ENCODE measurements around the gene AP1M1.

Gene AP1M1

DNA sequence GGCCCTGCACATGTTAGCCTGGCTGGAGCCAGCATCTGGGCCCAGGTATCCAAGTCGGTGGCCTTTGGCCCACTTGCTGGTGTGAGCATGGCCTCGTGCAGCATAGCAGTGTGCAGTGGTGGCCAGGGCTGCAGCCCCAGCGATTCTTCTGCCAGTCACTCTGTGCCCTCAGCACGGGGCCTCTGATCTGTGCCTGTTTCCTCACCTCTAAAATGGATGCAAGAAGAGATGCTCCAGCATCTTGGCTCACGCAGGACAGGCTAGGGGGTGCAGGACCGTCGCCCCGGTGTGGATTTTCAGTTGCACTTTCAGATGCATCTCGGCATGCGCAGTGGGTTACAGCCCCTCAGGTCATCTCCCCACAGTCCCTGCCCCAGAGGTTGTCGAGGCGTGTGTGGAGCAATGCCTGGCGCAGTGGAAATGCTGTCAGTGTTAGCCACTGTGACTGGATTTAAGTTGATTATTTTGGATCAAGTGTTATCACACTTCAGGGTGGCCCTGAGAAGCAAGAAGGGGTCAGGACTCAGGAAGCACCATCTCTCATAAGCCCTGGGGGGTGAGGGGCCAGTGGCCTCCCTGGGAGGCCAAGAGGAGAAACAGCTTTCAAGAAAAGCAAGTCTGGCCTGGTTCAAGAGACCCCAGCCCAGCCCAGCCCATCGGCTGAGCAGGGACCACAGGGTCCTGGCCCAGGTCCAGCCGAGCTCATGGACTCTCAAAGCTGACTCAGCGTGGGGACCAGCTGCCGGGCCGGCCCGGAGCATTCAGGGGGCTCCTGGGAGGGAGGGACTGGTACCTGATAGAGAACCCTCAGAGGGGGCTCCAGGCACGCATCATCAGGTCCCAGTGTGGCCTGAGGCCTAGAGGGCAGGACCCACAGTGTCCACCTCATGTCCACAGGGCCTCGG lies 27.8 kb downstream of the AP1M1 start:
- DNase-seq (ENCODE audit: low spot score) (no peak), ATAC-seq (ENCODE audit: low read depth) (no peak)
- no peak for TF ChIP-seq CTCF (IDR thresholded peaks at IDR 0.05; ENCODE audit: poor library complexity, severe bottlenecking)
- H3K36me3 ChIP-seq (ENCODE audit: low read depth), result peaks cover 47% of the 10 kb centered on the region
- H3K9me3 ChIP-seq (ENCODE audit: severe bottlenecking), result peaks cover 10% of the 10 kb centered on the region
- H3K4me1 ChIP-seq (ENCODE audit: insufficient read depth, poor library complexity, severe bottlenecking), result no peaks in the 10 kb centered on the region
- no peak overlapping the region for H3K4me3 ChIP-seq (ENCODE audit: severe bottlenecking)
- H3K27ac ChIP-seq (ENCODE audit: poor library complexity, severe bottlenecking), result no peak overlapping the region
- H3K27me3 ChIP-seq (ENCODE audit: insufficient read depth, poor library complexity, severe bottlenecking), result no peaks in the 10 kb centered on the region

DNA sequence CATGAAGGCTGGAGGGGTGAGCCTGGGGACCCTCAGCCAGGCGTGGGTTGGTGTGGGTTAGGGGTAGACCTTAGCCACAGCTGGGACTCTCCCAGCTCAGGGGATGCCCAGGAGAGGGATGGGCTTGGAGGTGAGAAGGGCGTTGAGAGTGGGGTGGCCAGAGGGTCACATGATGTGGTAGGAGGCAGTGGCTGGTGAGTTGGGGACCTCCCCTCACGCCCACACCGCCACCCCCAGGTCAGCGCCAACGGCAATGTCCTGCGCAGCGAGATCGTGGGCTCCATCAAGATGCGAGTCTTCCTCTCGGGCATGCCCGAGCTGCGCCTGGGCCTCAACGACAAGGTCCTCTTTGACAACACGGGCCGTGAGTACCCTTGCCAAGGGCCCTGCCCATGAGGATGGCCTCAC lies 28.5 kb downstream of the AP1M1 start:
- H3K4me3 ChIP-seq (ENCODE audit: severe bottlenecking), result no peak overlapping the region
- DNase-seq (ENCODE audit: low spot score) (no peak), ATAC-seq (ENCODE audit: low read depth) (no peak)
- H3K27me3 ChIP-seq (ENCODE audit: insufficient read depth, poor library complexity, severe bottlenecking), result no peaks in the 10 kb centered on the region
- peaks cover 43% of the 10 kb centered on the region for H3K36me3 ChIP-seq (ENCODE audit: low read depth)
- H3K9me3 ChIP-seq (ENCODE audit: severe bottlenecking), result peaks cover 4% of the 10 kb centered on the region
- TF ChIP-seq CTCF (IDR thresholded peaks at IDR 0.05; ENCODE audit: poor library complexity, severe bottlenecking), result no peak
- H3K4me1 ChIP-seq (ENCODE audit: insufficient read depth, poor library complexity, severe bottlenecking), result no peaks in the 10 kb centered on the region
- H3K27ac ChIP-seq (ENCODE audit: poor library complexity, severe bottlenecking), result no peak overlapping the region

- Histone ChIP-seq H3K4me3 (ENCODE audit: severe bottlenecking) (no peak overlapping the region), H3K27me3 (ENCODE audit: insufficient read depth, poor library complexity, severe bottlenecking) (no peaks in the 10 kb centered on the region), H3K36me3 (ENCODE audit: low read depth) (peaks cover 37% of the 10 kb centered on the region), H3K27ac (ENCODE audit: poor library complexity, severe bottlenecking) (no peak overlapping the region), H3K4me1 (ENCODE audit: insufficient read depth, poor library complexity, severe bottlenecking) (no peaks in the 10 kb centered on the region), H3K9me3 (ENCODE audit: severe bottlenecking) (no peaks in the 10 kb centered on the region)
- no peak for TF ChIP-seq CTCF (IDR thresholded peaks at IDR 0.05; ENCODE audit: poor library complexity, severe bottlenecking)
- DNase-seq (ENCODE audit: low spot score) (no peak), ATAC-seq (ENCODE audit: low read depth) (no peak)
Observed at GRCh38 chr19:16226878-16227836, 29.4 kb downstream of the AP1M1 start.

DNA sequence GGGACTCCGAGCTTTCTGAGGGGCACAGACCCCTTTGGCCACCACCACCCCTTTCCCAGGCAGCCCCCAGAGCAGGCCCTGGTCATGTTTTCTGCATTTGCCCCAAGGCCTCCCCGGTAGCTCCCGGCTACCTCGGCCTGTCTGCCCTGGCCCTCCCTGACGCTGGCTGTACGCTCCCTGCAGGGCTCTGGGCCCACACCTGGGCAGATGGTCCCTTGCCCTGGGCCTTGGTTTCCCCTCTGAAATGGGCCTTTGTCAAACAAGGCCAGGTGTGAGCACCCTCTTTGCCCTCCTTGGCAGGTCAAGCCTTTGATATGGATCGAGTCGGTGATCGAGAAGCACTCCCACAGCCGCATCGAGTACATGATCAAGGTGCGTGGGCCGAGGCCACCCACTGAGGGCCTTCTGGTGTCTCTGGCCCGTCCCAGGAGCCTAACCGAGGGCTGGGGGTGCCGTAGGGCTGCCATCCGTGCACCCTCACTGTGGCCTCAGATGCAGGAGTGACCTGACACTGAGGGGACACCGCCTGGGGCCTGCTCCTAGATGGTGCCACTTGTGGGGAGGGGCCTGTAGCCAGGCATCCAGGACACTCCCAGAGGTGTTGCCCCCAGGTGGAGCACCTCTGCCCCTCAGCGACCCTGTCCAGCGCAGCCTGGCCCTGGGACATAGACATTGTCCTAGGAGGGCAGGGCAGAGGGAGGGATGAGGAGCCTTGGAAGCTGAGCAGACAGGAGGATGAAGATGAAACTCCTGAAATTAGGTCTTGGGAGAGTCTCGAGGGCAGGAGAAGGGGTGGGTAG lies 30.3 kb downstream of the AP1M1 start:
- H3K4me3 ChIP-seq (ENCODE audit: severe bottlenecking), result no peak overlapping the region
- ATAC-seq (ENCODE audit: low read depth), result no peak
- H3K9me3 ChIP-seq (ENCODE audit: severe bottlenecking), result no peaks in the 10 kb centered on the region
- peaks cover 28% of the 10 kb centered on the region for H3K36me3 ChIP-seq (ENCODE audit: low read depth)
- no peaks in the 10 kb centered on the region for H3K4me1 ChIP-seq (ENCODE audit: insufficient read depth, poor library complexity, severe bottlenecking)
- no peak overlapping the region for H3K27ac ChIP-seq (ENCODE audit: poor library complexity, severe bottlenecking)
- TF ChIP-seq CTCF (IDR thresholded peaks at IDR 0.05; ENCODE audit: poor library complexity, severe bottlenecking), result no peak
- H3K27me3 ChIP-seq (ENCODE audit: insufficient read depth, poor library complexity, severe bottlenecking), result no peaks in the 10 kb centered on the region
- DNase-seq (ENCODE audit: low spot score), result no peak

All from RWPE2 (cell line).